Neuron (in vitro differentiated cells): ENCODE measurements around the gene PLEKHM3.

Source experiments
- H2AFZ ChIP-seq: one replicate; pipeline ENCODE4 v1.6.1; 2013; ENCODE audit warnings: low read depth, mild to moderate bottlenecking, inconsistent platforms, low read length, moderate library complexity
- H3K27me3 ChIP-seq: one replicate; pipeline ENCODE4 v1.6.1; 2013; ENCODE audit warnings: low read length; ENCODE audit not compliant: insufficient read depth
- H3K36me3 ChIP-seq: one replicate; pipeline ENCODE4 v1.6.1; 2013; ENCODE audit warnings: low read length; ENCODE audit not compliant: insufficient read depth
- H3K4me1 ChIP-seq: one replicate; pipeline ENCODE4 v1.6.1; 2013; ENCODE audit warnings: low read length; ENCODE audit not compliant: insufficient read depth
- H3K4me3 ChIP-seq: 2 replicates; pipeline ENCODE4 v1.5.1; 2013; ENCODE audit warnings: mild to moderate bottlenecking, low read length, moderate library complexity
- H3K9me3 ChIP-seq: one replicate; pipeline ENCODE4 v1.6.1; 2013; ENCODE audit warnings: low read length

PLEKHM3 gene

DNA sequence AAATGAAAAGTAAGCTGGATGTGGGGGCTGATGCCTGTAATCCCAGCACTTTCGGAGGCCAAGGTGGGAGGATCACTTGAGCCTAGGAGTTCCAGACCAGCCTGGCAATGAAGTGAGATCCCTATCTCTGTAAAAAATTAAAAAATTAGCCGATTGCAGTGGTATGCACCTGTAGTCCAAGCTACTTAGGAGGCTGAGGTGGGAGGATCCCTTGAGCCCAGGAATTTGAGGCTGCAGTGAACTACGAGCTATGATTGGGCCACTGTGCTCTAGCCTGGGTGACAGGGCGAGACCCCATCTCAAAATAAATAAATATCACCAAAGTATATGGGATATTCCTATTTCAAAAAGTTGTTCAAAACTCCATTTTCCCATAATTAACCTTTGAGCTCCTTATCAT lies 154.5 kb downstream of the PLEKHM3 start:
- Histone ChIP-seq H3K4me3 (no peak overlapping the region), H3K36me3 (no peaks in the 10 kb centered on the region), H3K9me3 (no peaks in the 10 kb centered on the region), H3K4me1 (no peaks in the 10 kb centered on the region), H2AFZ (no peak overlapping the region), H3K27me3 (no peaks in the 10 kb centered on the region)

DNA sequence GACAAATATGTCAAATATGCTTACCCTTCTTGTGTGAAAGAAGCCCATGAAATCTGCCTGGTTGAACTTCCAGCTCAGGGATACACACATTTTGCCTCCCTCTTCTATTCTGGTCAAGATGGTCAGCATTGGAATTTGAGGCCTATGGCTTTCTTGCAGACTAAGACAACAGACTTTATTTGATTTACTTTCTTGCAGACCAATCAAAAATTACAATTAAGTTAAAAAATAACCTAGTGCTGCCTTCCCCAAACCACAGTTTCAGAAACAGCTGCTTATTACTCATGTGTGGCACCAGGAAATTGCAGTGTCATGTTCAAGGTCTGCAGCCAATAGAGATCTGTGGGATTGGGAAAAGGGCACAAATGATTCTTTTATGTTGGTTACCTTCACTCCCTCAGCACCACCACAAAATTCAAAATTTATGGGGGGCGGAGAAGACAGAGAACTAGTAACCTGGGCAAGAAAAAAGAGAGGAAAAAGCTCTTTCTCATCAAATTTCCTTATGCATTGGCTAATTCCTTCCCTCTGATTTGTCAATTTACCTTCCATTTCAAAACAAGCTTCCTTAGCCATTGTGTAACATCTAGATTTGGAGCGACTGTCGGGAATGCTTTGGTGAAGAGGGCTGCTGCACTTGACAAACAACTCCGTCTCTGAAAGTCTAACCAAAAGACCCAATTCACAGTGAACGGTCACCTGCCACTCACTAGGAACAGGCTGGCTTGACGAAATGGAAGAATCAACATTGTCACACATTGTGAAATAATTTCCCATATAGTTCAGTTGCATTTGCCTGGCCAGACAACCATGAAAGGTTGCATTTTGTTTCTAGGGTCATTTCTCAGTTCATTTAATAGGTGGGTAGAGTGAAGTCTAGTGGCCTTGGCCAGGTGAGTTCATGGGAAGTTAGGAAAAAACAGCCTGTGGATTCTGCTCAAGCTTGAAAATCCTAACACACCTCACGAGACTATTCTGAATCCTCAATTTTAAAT lies 155.2 kb downstream of the PLEKHM3 start:
- Histone ChIP-seq H3K36me3 (no peaks in the 10 kb centered on the region), H2AFZ (no peak overlapping the region), H3K9me3 (no peaks in the 10 kb centered on the region), H3K4me3 (no peak overlapping the region), H3K4me1 (no peaks in the 10 kb centered on the region), H3K27me3 (no peaks in the 10 kb centered on the region)

DNA sequence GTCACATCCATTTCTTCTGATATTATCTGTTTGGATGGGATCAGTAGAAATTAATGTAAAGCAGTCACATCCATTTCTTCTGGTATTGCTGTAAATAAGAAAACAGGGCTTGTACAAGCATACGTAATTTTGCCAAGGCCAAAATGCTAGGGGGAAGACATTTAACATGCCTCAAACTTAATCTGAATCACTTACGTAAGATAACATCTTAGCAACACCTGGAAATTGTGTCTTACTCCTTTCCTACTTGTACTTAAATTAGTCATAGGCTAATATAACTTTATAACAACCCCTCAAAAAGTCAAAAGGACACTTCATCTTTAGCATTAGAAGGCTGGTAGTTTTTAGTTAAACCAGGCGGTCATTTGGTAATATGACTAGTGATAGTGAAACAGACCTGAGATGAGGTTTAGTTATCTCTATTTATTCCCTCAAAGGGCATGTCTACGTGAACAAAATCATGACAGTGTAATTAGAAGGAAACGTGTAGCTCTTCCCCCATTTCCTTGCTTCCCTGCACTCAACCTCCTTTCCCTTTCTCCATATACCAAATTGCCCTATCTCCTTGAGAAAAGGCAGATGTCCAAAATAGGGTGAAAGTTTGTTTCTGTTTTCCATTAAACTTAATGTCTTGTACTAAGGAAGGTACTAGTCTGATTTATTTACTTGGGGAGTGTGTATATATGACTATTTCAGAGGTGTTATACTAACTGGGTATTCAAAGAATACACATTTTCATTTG lies 156.3 kb downstream of the PLEKHM3 start:
- Histone ChIP-seq H3K27me3 (no peaks in the 10 kb centered on the region), H3K36me3 (no peaks in the 10 kb centered on the region), H3K4me3 (no peak overlapping the region), H2AFZ (no peak overlapping the region), H3K9me3 (no peaks in the 10 kb centered on the region), H3K4me1 (no peaks in the 10 kb centered on the region)

DNA sequence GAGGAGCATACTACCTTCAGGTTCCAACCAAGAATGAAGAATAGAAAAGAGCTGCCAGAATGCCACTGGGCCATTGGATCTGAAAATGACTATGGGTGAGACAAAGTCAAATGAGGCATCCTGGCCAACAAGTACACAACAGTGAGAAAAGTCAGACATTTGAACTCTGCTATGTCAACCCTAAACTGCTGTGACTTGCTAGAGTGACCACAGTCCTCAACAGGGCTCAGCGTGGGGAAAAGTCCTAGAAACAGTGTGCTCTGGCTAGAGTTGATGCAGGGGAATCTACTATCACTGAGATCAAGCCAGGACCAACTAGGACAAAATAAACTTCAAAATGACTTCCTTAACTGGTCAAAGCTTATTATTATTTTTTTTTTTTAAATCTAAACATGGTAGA lies 157.4 kb downstream of the PLEKHM3 start:
- Histone ChIP-seq H3K36me3 (no peaks in the 10 kb centered on the region), H3K27me3 (no peaks in the 10 kb centered on the region), H2AFZ (no peak overlapping the region), H3K4me1 (no peaks in the 10 kb centered on the region), H3K9me3 (no peaks in the 10 kb centered on the region), H3K4me3 (no peak overlapping the region)

DNA sequence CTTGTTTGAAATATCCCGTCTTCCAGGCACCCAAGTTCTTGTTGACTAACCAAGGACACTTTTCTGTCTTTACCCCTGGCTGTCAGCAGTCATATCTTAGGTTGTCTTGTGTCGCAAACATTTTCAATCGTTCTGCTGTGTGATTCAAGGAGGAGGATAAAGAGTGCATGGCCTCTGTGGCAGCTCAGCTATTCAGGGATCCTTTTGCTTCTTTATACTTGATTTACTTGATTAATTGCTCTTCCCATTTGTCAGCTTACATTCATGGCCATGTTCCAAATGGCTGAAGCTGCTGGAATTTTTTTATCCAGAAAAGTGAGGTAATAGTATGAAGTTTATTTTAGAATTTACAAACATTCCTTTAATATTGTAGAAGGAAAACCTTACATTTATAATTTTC lies 158.3 kb downstream of the PLEKHM3 start:
- Histone ChIP-seq H3K4me3 (no peak overlapping the region), H2AFZ (no peak overlapping the region), H3K36me3 (no peaks in the 10 kb centered on the region), H3K4me1 (no peaks in the 10 kb centered on the region), H3K27me3 (no peaks in the 10 kb centered on the region), H3K9me3 (no peaks in the 10 kb centered on the region)

DNA sequence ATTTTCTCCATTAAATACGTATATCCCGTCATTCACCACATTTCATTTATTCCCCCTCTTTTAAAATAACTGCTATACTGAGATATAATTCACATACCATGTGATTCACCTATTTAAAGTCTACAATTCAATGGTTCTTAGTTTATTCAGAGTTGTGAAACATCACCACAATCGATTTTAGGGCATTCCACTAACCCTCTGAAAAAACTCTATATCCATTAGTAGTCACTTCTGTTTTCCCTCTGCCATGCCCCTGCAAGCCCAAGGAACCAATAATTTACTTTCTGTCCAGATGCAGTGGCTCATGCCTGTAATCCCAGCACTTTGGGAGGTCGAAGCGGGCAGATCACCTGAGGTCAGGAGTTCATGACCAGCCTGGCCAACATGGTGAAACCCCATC lies 160.1 kb downstream of the PLEKHM3 start:
- Histone ChIP-seq H3K4me3 (no peak overlapping the region), H3K4me1 (no peaks in the 10 kb centered on the region), H3K36me3 (no peaks in the 10 kb centered on the region), H3K27me3 (no peaks in the 10 kb centered on the region), H2AFZ (no peak overlapping the region), H3K9me3 (no peaks in the 10 kb centered on the region)

DNA sequence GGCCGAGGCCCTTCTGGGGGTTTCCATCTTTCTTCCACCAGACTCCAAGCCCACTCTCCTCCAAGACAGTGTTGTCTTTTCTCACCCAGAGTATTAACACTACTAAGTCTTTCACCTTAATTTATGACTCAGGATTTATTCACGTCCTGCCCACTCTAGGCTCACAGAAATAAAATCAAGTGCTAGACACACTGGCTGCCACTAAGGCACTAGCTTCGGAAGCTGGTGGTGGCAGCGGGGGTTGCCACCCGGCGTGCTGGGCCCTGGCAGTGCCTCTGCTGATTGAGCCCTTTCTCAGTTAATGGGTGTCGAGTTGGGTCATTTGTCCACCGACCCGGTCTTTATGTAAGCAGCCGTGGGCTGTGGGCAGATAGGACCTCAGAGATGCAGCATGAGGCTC lies 162.0 kb downstream of the PLEKHM3 start:
- H3K27me3 ChIP-seq: no peaks in the 10 kb centered on the region
- no peaks in the 10 kb centered on the region for H3K9me3 ChIP-seq
- no peaks in the 10 kb centered on the region for H3K4me1 ChIP-seq
- H2AFZ ChIP-seq: no peak overlapping the region
- no peak overlapping the region for H3K4me3 ChIP-seq
- no peaks in the 10 kb centered on the region for H3K36me3 ChIP-seq

DNA sequence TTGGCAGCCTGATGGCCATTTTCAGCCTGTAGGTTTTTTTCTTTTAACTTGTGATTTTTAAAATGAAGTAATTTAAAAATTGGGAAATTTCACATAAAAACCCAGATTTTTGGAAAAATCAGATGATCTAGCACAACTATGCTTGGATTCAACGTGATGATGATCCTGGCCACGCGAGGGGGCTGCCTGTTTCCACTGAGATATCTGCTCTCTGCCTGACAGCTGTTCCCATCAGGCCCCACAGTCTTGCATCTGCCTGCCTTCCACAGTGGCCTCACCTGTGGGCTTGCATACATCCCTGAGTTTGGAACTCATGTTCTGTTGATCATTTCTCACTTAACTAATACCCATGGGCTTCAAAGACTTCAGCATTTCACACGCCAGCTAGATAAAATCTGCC lies 163.5 kb downstream of the PLEKHM3 start:
- no peaks in the 10 kb centered on the region for H3K36me3 ChIP-seq
- no peaks in the 10 kb centered on the region for H3K27me3 ChIP-seq

DNA sequence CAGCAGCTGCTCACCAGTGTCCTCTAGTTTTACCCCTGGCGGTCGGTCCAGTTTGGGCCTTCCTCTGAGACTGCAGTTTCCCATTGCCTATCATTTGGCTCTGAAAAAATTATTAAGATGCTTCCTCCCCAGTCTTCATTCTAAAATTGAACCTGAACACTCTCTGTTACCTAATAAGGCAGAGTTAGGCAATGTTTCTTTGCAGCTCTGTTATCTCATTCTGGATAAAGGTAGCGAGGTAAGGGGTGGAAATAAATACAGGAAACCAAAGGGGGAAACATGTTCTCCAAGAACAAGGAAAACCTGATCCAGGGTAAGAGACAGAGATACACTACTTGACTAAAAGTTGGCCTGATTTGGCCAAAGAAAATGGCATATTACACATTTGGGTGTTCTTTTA lies 164.6 kb downstream of the PLEKHM3 start:
- Histone ChIP-seq H3K4me1 (no peaks in the 10 kb centered on the region), H3K27me3 (no peaks in the 10 kb centered on the region), H3K36me3 (peaks cover 2% of the 10 kb centered on the region), H3K4me3 (no peak overlapping the region), H3K9me3 (peaks cover 3% of the 10 kb centered on the region), H2AFZ (no peak overlapping the region)

More for the DNA sequence above, 163.5 kb downstream of the PLEKHM3 start:
- H3K4me1 ChIP-seq: no peaks in the 10 kb centered on the region
- H3K9me3 ChIP-seq: no peaks in the 10 kb centered on the region
- no peak overlapping the region for H2AFZ ChIP-seq
- H3K4me3 ChIP-seq: no peak overlapping the region

DNA sequence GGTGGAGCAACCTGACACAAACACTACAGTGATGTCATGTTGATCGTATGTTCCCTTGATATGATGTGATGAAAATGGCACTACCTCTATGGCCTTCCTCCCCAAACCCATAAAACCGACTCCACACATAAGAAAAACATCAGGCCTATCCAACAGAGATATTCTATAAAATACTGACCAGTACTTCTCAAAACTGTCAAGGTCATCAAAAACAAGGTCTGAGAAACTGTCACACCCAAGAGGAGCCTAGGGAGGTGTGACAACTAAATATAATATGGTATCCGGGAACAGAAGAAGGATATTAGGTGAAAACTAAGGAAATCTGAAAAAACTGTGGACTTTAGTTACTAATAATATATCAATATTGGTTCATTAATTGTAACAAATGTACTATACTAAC lies 169.7 kb downstream of the PLEKHM3 start:
- no peak overlapping the region for H3K4me3 ChIP-seq
- peaks cover 2% of the 10 kb centered on the region for H3K36me3 ChIP-seq

DNA sequence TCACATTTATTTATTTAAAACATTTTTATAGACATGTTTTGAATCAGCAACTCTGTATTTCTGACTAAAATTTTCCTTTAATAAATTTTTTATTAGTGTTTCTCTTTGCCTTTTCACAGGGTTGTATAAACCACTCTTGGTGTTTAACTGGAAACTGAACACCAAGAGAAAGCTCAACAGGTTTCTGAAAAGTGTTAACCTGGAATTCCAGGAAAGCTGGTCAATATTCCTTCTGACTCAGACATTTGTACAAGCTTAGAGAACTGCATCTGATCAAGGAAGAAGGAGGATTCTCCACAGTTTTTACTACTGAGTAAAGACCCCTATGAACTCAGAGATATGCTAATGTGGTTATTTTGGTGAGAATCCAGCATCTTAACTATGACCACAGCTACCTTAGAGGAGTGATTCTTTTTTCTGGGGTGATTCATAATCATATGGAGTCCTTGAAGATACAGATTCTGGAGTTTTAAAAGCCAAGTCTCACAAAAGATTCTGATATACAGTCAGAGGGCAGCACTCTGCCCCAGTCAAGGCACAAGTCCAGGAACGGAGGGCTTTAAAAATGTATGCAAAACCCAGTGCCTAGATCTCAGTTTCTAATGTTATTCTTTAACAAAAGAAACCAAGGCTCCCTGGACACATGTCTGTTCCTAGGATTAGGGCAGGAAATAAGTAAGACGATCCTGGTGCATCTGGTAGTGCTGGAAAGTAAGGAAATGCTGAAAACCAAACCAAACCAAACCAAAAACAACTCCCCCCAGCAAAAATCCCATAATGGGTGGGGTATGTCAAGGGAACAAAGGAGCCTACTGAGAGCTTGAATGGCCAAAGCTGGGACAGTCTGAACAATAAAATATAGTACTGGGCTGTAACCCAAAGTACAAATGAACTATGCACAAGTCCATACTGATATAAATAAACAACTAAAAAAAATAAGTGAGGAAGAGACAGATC lies 170.6 kb downstream of the PLEKHM3 start:
- Histone ChIP-seq H3K4me1 (peaks cover 5% of the 10 kb centered on the region), H2AFZ (no peak overlapping the region)

More for the DNA sequence above, 169.7 kb downstream of the PLEKHM3 start:
- H3K27me3 ChIP-seq: no peaks in the 10 kb centered on the region
- no peak overlapping the region for H2AFZ ChIP-seq
- H3K9me3 ChIP-seq: peaks cover 3% of the 10 kb centered on the region
- peaks cover 5% of the 10 kb centered on the region for H3K4me1 ChIP-seq

DNA sequence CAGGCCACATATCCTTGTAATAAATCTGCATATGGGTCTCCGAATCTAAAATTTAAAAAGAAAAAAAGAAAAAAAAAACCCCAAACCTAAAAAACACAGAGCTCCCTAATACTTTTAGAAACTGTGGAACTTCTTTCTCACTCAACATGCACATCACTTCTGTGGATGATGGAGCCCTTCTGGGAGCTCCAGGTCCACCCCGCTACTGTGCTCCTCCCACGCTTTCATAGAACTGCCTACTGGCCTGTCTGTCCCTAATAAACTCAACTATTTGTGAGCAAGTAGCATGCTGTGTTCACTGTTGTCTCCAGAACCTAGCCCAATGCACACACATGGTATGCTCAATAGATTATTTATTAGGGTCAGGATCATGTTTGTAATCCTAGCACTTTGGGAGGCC lies 172.5 kb downstream of the PLEKHM3 start:
- Histone ChIP-seq H3K4me1 (peaks cover 9% of the 10 kb centered on the region), H3K9me3 (peaks cover 3% of the 10 kb centered on the region), H3K36me3 (peaks cover 2% of the 10 kb centered on the region), H3K4me3 (no peak overlapping the region), H2AFZ (no peak overlapping the region), H3K27me3 (no peaks in the 10 kb centered on the region)

More for the DNA sequence above, 170.6 kb downstream of the PLEKHM3 start:
- Histone ChIP-seq H3K36me3 (peaks cover 2% of the 10 kb centered on the region), H3K9me3 (peaks cover 3% of the 10 kb centered on the region), H3K4me3 (no peak overlapping the region), H3K27me3 (no peaks in the 10 kb centered on the region)
